Measurements from ENCODE around the gene CD34.

The CD34 gene

GRCh38 chr1:207919523-207920170, 8.7 kb upstream of the CD34 start:
- no peaks in the 10 kb centered on the region for H3K36me3 Mint-ChIP-seq (ENCODE audit: low read depth)
- no peak for TF ChIP-seq CTCF (IDR thresholded peaks at IDR 0.05)
- H3K27ac Mint-ChIP-seq: no peak overlapping the region
- H3K9me3 Mint-ChIP-seq: no peaks in the 10 kb centered on the region
- peaks cover 22% of the 10 kb centered on the region for H3K4me1 Mint-ChIP-seq
- no peak for DNase-seq
- no peak overlapping the region for H3K4me3 Mint-ChIP-seq
- peaks cover 31% of the 10 kb centered on the region for H3K27me3 Mint-ChIP-seq (ENCODE audit: low read depth, poor library complexity)

- no peak overlapping the region for H3K4me3 Mint-ChIP-seq
- no peak for TF ChIP-seq CTCF (IDR thresholded peaks at IDR 0.05)
- H3K27ac Mint-ChIP-seq: no peak overlapping the region
Observed at GRCh38 chr1:207918581-207918980, 7.7 kb upstream of the CD34 start.

GRCh38 chr1:207918011-207918410, 7.1 kb upstream of the CD34 start:
- Mint-ChIP-seq H3K4me1 (peaks cover 10% of the 10 kb centered on the region), H3K27me3 (ENCODE audit: low read depth, poor library complexity) (peaks cover 43% of the 10 kb centered on the region), H3K4me3 (no peak overlapping the region), H3K36me3 (ENCODE audit: low read depth) (no peaks in the 10 kb centered on the region), H3K27ac (no peak overlapping the region), H3K9me3 (no peaks in the 10 kb centered on the region)
- TF ChIP-seq CTCF (IDR thresholded peaks at IDR 0.05): no peak
- DNase-seq: no peak

More at GRCh38 chr1:207918581-207918980, 7.7 kb upstream of the CD34 start:
- Mint-ChIP-seq H3K27me3 (ENCODE audit: low read depth, poor library complexity) (peaks cover 37% of the 10 kb centered on the region), H3K9me3 (no peaks in the 10 kb centered on the region), H3K4me1 (peaks cover 16% of the 10 kb centered on the region), H3K36me3 (ENCODE audit: low read depth) (no peaks in the 10 kb centered on the region)
- DNase-seq: no peak

- Mint-ChIP-seq H3K9me3 (no peaks in the 10 kb centered on the region), H3K27me3 (ENCODE audit: low read depth, poor library complexity) (peaks cover 49% of the 10 kb centered on the region)
- no peak for DNase-seq
Observed at GRCh38 chr1:207917080-207917479, 6.2 kb upstream of the CD34 start.

GRCh38 chr1:207913951-207914350, 3.0 kb upstream of the CD34 start:
- H3K27ac Mint-ChIP-seq: no peak overlapping the region
- peaks cover 62% of the 10 kb centered on the region for H3K27me3 Mint-ChIP-seq (ENCODE audit: low read depth, poor library complexity)
- no peaks in the 10 kb centered on the region for H3K9me3 Mint-ChIP-seq
- peaks cover 10% of the 10 kb centered on the region for H3K4me1 Mint-ChIP-seq
- H3K36me3 Mint-ChIP-seq (ENCODE audit: low read depth): no peaks in the 10 kb centered on the region
- TF ChIP-seq CTCF (IDR thresholded peaks at IDR 0.05): no peak
- no peak overlapping the region for H3K4me3 Mint-ChIP-seq
- DNase-seq: no peak

More at GRCh38 chr1:207917080-207917479, 6.2 kb upstream of the CD34 start:
- TF ChIP-seq CTCF (IDR thresholded peaks at IDR 0.05): no peak
- H3K36me3 Mint-ChIP-seq (ENCODE audit: low read depth): no peaks in the 10 kb centered on the region
- no peak overlapping the region for H3K27ac Mint-ChIP-seq
- peaks cover under 1% of the 10 kb centered on the region for H3K4me1 Mint-ChIP-seq
- H3K4me3 Mint-ChIP-seq: no peak overlapping the region

Data from nephron progenitor cell (in vitro differentiated cells).